SW480 (cell line): Measurements from ENCODE around the gene TRIM23.
"Not testable (repeated sequence)": the region's sequence is repeated elsewhere in the genome, so short reads cannot be mapped to it uniquely, and the experiment has no call there.

Source experiments
- DNase-seq: peaks from one replicate; pipeline ENCODE4 v3.0.0-alpha.2; 2016; ENCODE audit warnings: low spot score

TRIM23 gene

DNA sequence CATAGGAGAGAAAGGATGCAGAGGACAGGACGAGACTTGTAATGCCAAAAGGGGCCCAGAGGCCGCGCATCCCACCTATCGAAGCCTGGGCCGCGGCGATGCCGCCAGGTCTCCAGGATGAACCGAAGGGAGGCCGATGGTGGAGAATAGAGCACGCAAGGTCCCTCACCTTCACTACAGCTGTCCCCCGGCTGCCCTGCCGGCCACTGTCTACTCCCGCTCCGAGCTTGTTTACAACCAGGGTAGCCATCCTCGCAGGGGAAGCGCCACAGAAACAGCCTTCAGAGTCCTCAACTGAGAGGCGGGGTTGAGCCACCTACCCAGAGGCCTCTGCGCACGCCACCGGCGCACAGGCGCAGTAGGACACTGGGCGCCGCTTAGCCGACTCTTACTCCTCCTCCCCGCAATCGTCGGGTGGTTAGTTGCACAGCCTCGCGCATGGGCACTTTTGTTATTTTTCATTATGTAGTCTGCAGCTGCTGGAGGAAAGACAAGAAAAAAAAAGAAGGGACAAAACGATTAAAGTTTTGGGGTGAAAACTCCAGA is at the start of gene TRIM23:
Gene TRIM23 (minus strand): TSS at position 309 of the 546 bp plus-strand sequence. CDS start 59 bp downstream, at position 250.
- DNase-seq, result peak; percentile 90

DNA sequence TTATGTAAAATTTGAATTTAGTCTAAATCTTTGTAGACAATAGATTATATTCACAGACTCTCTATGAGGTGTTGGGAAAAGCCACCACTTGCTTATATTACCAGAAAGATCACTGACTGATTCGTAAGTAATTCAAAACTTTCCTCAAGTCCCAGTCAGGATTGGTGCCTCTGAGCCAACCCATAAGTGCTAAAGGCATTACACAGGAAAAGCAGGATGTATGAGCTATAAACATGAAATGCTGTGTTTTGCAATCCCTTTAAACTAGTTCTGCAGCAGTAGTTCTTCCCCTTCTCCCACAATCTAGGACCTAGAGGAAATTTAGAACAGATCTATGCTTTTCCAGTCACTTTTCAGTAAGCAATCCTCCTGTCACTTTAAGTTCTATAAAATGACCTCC is 48.7 kb upstream of the TRIM23 start:
- DNase-seq, result no peak

DNA sequence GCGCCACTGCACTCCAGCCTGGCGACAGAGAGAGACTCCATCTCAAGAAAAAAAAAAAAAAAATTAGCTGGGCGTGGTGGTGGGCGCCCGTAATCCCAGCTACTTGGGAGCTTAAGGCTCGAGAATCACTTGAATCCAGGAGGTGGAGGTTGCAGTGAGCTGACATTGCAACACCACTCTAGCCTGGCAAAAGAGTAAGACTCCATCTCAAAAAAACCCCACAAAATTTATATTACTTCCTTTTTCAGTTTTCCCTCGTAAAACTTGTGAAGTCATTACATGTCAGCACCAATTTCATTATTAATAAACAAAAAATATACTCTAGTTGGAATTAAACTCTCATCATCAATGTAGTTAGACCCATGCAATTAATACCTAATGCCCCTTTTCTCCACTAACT is 44.6 kb upstream of the TRIM23 start:
- no peak for DNase-seq

DNA sequence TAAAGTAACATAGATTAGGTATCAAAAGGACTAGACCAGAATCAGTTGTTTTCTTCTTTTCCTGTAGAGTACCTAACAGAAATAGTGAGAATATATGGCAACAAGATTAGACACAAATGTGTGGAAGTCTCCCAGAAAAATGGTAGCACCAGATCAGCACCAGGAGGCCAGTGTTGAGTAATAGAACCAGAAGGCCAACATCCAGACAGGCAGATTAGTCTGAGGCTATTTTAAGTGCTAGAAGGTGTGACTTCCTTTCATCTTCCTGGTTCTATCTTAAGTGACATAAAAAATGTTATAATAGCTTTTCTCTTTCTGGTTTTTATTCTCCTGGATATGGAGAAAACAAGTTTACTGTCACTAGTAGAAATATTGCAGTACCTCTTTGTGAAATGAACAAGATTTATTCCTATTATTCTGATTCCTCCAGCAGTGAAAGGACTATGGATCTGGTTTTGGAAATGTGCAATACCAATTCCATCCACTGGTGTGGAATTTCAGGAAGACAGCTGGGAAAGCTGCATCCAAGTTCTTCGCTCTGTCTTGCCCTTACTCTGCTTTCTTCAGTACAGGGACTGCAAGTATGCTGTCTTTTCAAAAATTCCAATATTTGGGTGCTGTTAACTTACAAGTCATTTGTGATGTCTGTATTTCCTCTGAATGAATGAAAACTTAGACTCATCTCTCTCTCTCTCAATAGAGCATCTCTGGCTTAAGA is 39.8 kb upstream of the TRIM23 start:
- peak; percentile 2 for DNase-seq

DNA sequence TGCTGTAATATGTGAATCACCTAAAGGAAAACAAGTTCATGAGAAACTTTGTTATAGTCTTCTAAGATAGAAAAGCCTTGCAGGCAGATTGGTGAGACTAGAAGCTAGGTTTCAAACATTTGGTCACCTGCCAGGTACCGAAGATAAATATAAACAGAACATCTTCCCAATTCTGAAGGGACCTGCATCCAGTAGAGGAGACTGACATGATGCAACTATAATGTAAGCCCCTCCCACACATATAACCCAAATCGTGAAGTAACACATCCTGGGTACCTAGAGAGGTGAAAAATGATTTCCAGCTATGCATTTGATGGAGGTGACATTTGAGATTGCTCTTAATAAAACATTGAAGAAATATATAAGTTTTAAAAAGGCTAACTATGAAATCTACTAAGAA is 30.6 kb upstream of the TRIM23 start:
- DNase-seq, result no peak

DNA sequence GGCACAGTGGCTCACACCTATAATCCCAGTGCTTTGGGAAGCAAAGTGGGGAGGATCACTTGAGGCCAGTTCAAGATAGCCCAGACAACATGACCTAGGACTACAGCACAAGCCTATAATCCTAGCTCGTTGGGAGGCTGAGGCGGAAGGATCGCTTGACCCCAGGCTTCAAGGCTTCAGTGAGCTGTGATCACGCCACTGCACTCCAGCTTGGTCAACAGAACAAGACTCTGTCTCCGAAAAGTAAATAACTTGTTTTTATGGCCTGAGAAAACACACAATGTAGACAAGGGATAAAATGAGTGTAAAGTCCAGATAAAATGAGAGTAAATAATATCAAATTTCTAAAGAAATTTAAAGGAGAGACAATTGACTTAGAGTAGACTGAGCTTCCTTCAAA is 27.0 kb upstream of the TRIM23 start:
- DNase-seq, result no peak

DNA sequence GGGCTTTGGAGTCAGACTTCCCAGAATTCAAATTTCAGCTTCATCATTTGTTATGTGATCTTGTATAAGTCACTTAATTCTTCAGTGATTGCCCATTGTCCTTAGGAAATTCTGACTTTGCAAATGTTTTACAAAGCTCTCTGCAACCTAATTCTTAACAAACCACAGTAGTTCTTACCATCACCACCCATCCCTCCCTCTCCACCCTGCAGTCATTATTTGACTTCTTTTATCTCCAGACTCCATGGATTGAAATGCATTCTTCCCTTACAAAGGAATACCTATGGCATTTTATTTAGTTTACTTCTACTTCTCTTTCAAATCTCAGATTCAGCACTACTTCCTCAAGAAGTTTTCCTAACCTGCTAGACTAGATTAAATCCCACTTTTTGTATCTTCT is 23.8 kb upstream of the TRIM23 start:
- DNase-seq, result no peak

DNA sequence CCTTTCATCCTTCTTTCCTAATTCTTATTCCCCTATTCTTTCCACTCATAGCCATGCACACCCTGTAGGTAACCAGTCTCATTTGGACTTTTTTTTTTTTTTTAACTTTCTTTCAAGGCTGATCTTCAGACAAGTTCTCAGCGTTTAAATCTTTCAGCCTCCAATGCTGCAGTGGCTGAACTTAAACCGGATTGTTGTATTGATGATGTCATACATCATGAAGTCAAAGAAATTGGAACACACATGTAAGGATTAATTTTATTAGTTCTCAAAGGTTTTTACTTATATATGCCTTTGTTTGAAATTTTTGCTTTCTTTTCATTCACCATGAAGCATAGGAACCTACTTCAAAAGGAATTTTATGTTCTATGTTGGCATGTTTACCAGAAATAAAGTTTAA is 22.8 kb upstream of the TRIM23 start:
- no peak for DNase-seq

DNA sequence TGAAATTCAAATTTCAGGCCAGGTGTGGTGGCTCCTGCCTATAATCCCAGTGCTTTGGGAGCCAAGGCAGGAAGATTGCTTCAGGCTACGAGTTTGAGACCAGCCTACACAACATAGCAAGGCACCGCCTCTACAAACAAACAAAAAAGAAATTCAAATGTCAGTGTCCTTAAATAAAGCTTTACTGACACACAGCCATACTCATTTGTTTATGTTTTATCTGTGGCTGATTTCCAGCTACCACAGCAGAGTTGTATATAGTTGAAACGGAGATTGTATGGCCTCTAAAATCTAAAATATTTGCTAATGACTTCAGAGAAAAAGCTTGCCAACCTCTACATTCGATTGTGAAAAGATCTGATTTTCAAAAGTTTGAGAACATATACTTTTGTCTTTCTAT is 16.1 kb upstream of the TRIM23 start:
- no peak for DNase-seq

DNA sequence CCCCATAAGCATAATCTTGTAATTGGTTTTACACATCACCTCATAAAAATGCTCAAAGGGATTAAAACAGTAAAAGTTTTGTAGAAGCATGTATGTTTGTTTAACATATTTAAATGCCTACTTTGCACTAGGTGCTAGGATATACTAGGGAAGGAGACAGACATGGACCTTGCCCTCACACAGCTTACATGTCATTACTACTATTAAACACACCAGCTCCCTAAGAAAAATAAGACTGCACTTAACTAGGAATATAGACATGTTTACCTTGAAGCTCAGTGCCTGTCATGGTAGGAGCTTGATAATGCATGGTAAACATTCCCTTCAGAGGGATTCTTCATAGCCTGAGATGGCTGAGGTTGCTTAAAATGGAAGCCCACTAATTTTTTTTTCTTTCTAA is 6.8 kb upstream of the TRIM23 start:
- DNase-seq, result no peak

DNA sequence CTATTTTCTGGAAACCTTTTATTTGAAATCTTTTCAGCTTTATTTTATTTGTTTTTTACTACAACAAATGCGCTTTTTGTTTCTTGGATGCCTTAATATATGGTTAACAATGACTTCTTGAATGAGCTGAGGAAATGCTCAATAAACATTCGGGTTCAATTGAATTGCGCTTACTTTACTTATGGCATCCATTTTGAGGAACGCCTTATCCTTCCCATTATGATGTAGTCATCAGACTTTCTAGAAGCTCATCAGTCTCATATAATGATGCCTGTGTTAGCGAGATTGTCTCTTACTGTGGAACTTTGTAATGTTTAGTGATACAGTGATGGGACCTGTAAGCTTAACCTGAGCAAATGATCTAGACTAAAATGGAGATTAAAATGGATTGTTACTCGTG is 1.6 kb upstream of the TRIM23 start:
- DNase-seq, result no peak

DNA sequence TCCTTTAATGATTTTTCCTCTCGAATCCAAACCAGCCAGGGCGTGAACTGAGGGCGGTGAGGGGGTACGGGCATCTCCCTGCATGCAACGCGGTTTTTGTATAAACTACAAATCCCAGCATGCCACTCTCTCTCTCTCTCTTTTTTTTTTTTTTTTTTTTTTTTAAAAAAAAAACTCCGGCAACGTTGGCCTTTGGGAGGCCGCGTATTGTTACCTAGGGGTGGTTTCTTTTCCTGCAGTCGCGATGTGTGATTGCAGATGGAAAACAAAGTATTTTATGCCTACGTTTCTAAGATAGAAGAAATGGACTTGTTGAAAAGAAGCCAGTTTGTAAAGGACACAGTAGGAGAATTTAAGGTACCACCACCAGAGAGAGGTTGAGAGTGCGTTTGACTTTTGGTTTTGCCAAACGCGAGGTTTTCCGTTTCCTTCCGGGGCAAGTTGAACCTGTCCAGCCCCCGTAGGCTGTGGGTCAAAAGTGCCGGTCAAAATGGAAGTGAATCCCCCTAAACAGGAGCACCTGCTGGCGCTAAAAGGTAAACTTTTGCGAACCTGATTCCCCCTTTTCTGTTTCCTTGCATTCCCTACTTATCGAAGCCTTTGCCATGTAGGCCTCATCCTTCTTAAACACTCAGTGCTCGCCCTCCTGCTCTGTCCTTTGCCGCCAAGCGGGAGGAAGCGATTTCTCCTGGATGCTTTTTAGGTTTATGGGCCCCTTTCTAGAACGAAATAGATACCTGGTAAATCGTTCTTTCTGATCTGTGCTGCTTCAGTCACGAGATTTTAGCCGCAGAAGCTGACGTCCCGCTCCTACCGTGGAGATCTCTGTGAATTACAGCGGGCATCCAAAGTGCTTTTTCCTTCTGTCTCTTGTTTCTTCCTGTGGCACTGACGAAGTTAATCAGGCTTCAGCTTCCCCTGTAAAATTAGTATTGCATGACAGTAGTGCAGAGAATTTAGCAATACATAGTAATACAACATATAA is 730 bp upstream of the TRIM23 start, which contains the start of the genes SHLD3 and TRAPPC13:
Gene SHLD3 (plus strand): TSS at position 457 of the 985 bp plus-strand sequence. CDS start 4,561 bp downstream, outside the sequence.
Gene TRAPPC13 (plus strand): TSS at position 457 of the 985 bp plus-strand sequence. CDS start 34 bp downstream, at position 491.
- peak; percentile 90 for DNase-seq

DNA sequence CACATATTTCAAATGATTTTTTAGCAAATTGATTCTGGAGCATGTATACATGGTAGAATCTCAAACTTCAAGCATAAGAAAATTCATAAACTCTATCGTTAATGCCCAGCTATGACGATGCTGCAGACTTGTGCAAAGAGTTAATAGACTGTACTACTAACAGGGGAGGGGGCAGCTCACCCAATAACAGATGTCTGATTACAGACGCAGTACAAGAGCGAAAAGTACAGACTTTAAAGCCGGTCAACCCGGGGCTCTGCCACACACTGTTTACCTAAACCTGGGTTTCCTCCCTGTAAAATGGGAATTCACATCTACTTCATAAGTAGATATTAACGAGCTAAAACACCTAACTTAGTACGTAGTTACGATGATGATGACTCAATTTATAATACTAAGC is 651 bp downstream of the TRIM23 start:
- no peak for DNase-seq

DNA sequence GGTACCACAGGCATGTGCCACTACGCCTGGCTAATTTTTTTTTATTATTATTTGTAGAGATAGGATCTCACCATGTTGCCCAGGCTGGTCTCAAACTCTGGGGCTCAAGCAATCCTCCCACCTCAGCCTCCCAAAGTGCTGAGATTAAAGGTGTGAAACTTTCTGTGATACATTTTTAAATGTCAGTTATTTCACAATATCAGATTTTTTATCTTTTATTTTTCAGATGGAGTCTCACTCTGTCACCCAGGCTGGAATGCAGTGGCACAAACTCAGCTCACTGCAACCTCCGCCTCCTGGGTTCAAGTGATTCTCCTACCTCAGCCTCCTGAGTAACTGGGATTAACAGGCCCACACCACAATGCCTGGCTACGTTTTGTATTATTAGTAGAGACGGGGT is 2.2 kb downstream of the TRIM23 start:
- DNase-seq, result not testable (repeated sequence)

DNA sequence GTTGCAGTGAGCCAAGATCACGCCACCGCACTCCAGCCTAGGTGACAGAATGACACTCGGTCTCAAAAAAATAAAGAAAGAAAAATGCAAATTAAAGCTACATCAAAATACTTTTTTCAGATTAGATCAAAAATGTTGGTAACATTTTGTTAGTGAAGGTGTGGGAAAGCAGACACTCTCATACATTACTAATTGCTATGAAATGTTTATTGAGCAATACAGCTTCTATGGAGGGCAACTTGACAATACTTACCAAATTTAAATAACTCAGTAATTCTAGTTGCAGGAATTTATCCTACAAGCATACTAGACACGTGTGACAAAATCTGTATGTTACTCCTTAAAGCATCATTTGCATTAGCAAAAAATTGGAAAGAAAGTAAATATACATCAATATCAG is 4.1 kb downstream of the TRIM23 start:
- DNase-seq, result no peak

DNA sequence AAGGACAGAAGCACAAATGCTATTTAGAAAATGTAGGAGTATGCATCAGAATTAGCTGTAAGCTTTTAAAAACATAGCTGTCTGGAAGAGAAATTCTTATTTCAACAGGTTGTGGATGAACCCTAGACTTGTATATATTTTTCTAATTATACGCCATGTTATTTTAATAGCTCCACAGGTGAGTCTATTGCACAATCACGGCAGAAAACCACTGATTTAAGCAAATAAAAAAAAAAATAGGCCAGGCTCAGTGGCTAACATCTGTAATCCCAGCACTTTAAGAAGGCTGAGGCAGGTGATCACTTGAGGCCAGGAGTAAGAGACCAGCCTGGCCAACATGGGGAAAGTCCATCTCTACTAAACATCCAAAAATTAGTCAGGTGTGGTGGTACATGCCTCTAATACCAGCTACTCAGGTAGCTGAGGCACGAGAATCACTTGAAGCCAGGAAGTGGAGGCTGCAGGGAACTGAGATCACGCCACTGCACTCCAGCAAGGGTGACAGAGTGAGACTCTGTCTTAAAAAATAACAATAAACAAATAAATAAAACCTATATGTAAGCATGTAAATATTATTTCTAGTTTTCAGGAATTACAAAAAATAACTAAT is 11.7 kb downstream of the TRIM23 start:
- no peak for DNase-seq

DNA sequence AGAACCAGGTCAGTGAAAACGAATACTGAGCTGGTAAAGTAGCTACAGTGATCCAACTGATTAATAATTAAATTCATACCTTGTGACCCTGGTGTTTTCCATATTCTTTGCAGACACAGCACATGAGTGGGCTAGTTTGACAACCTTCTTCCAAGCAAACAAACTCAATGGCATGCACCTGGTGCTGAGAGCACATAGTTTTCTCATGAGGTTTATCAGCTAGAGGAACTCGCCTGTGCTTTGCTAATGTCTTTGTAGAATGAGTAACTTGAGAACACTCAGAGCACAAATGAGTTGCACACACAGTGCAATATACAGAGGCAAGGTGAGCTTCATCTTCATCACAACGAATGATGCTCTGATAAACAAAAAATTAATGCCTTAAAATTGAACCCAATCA is 12.6 kb downstream of the TRIM23 start:
- DNase-seq, result no peak

DNA sequence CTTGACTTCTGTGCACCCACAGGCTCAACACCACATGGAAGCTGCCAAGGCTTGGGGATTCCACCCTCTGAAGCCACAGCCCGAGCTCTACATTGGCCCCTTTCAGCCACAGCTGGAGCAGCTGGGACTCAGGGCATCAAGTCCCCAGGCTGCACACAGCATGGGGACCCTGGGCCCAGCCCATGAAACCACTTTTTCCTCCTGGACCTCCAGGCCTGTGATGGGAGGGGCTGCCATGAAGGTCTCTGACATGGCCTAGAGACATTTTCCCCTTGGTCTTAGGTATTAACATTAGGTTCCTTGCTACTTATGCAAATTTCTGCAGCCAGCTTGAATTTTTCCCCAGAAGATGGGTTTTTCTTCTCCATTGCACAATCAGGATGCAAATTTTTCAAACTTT is 22.4 kb downstream of the TRIM23 start:
- not testable (repeated sequence) for DNase-seq

DNA sequence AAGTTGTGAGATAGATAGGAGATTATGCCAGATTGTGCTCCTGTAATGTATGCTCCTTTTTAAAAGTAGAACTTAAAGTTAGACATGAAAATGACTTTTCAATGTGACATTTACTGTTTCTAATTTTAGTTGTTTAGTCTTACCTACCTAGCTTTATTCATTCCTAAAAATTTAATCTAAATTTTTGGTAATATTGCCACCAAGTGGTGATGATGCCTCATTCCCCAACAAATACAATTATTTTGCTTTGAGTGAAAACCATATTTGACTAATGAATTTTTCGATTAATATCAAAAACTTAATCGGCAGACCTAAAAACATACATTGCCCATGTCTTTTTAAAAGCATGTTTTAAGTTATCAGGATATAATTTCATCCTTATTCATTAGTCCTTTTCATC is 35.4 kb downstream of the TRIM23 start:
- DNase-seq, result no peak

DNA sequence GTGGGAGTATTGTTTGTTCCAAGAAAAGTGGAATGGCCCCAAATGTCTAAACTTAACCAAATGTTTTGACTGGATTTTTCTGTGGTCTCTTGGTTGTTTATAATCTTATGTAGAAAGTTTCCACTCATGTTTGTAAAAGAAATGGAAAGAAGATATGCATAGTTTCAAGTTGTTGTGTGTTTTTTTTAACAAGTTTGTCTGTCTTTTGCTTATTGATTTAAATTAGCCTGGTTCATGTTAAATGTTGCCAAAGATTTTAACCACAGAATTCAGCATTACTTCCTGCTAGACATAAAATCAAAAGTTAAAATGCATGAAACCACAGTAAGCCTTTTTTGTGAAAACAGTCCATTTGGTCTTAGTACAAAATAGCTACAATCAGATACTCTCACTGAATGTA is 47.0 kb downstream of the TRIM23 start:
- DNase-seq, result no peak

DNA sequence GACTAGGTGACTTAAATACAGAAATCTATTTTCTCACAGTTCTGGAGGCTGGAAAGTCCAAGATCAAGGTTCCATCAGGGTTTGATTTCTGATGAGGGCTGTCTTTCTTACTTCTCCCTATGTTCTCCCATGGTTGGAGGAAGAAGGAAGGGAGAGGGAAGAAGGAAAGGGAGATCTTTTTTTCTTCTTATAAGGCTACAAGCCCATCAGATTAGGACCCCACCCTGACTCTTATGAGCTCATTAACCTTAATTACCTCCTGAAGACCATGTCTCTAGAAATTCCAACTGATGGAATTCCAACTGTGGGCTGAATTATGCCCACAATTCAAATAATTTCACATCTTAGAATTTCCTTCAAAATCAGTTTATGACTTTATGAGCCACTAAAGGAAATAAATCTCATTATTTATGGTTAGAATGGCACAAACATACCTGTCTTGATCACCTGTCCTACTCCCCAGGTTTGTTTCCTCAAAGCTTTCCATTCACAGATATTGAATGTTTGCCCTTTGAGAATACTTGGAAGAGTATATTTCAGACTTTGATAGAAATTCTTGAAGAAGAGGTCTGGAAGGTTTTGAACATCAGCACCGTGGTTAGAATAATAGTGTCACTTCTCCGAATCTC is 53.4 kb downstream of the TRIM23 start:
- DNase-seq, result no peak

DNA sequence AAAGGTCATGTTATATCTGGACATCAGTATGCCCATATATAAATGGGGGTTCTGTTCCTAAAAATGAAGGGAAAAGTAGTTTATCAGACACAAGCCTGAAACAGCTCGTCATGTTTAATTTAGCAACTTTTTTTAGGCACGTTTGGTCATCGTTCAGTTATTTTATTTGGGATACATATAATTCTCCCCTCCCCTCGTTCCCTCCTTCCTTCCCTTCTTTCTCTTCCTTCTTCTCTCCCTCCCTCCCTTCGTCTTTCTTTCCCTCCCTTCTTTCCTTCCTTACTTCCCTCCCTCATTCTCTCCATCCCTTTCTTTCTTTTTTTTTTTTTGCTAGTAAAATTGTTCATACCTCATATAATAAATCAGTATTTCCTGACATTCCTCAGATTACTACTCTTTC is 57.6 kb downstream of the TRIM23 start:
- no peak for DNase-seq
